ENCODE data around the gene TLN1.

Gene TLN1, protein sequence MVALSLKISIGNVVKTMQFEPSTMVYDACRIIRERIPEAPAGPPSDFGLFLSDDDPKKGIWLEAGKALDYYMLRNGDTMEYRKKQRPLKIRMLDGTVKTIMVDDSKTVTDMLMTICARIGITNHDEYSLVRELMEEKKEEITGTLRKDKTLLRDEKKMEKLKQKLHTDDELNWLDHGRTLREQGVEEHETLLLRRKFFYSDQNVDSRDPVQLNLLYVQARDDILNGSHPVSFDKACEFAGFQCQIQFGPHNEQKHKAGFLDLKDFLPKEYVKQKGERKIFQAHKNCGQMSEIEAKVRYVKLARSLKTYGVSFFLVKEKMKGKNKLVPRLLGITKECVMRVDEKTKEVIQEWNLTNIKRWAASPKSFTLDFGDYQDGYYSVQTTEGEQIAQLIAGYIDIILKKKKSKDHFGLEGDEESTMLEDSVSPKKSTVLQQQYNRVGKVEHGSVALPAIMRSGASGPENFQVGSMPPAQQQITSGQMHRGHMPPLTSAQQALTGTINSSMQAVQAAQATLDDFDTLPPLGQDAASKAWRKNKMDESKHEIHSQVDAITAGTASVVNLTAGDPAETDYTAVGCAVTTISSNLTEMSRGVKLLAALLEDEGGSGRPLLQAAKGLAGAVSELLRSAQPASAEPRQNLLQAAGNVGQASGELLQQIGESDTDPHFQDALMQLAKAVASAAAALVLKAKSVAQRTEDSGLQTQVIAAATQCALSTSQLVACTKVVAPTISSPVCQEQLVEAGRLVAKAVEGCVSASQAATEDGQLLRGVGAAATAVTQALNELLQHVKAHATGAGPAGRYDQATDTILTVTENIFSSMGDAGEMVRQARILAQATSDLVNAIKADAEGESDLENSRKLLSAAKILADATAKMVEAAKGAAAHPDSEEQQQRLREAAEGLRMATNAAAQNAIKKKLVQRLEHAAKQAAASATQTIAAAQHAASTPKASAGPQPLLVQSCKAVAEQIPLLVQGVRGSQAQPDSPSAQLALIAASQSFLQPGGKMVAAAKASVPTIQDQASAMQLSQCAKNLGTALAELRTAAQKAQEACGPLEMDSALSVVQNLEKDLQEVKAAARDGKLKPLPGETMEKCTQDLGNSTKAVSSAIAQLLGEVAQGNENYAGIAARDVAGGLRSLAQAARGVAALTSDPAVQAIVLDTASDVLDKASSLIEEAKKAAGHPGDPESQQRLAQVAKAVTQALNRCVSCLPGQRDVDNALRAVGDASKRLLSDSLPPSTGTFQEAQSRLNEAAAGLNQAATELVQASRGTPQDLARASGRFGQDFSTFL (N-terminal part only)

DNA sequence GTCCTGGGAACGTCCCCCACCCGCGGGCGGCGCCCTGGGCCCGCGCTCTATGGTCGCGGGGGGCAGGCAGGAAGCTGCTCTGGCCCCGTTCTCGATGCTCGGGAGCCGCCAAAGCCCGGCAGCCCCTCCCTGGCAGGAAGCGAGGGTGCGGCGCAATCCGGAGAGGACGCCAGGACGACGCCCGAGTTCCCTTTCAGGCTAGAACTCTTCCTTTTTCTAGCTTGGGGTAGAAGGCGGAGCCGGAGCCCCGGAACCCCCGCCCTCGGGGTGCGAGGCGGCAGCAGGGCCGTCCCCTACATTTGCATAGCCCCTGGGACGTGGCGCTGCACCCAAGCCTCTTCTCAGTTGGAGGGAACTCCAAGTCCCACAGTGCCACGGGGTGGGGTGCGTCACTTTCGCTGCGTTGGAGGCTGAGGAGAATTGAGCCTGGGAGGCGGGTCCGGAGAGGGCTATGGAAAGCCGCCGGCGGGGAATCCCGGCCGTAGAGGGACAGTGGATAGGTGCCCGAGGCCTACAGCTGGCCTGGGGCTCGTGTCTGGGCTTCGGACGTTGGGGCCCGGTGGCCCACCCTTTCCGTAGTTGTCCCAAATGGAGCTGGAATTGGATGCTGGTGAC is at the start of gene TLN1, which contains the start of gene CREB3:
TLN1 (minus strand) TSS at position 11 of the 615 bp plus-strand sequence. CDS start 6,501 bp downstream, outside the sequence.
CREB3 (plus strand) TSS at position 482 of the 615 bp plus-strand sequence; CDS start at position 589, 107 bp downstream.
- peak within 1 kb of the TSS; percentile 97 for H3K9ac ChIP-seq (ENCODE audit: low read depth in 1 of 2, low read length in 2 of 2)
- no peaks in the 10 kb centered on the region for H3K27me3 ChIP-seq (ENCODE audit: control insufficient read depth in 1 of 2, insufficient read depth in 2 of 2, low read length in 2 of 2)
- peak within 1 kb of the TSS; percentile 97 for H3K27ac ChIP-seq (ENCODE audit: low read depth, low read length)
- H3K4me1 ChIP-seq (ENCODE audit: control insufficient read depth in 1 of 2, insufficient read depth in 2 of 2, low read length in 2 of 2): peaks cover 54 to 56% of the 10 kb centered on the region in 2 donors
- H3K9me3 ChIP-seq (ENCODE audit: control insufficient read depth in 1 of 2, low read length in 2 of 2): no peaks in the 10 kb centered on the region
- peak within 1 kb of the TSS; percentile 89 to 94 for H3K4me3 ChIP-seq (ENCODE audit: low read depth in 1 of 2, low read length in 2 of 2)
- peaks cover 23 to 31% of the 10 kb centered on the region in 2 donors for H3K36me3 ChIP-seq (ENCODE audit: control insufficient read depth in 1 of 2, insufficient read depth in 2 of 2, low read length in 2 of 2)

DNA sequence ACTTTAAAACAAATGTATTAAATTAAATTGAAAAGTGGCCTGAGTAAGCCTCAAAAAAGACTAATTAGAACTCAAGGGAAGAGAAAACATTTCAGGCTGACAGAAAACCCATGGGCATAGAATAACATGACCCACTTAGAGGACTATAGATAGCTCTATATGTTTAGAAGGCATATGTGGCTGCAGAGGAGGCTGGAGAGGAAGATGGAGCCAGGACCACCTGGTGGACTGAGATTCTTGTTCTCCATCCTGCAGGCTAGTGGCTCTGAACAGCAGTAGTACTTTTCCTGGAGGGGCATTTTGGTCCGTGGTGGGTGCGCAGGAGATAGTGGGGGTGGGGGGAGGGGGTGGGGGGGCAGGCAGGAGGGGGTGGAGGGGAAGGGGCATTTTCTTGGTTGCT is 49.1 kb upstream of the TLN1 start:
- H3K9me3 ChIP-seq (ENCODE audit: control insufficient read depth in 1 of 2, low read length in 2 of 2): no peaks in the 10 kb centered on the region
- H3K27ac ChIP-seq (ENCODE audit: low read depth, low read length): no peak overlapping the region
- H3K4me3 ChIP-seq (ENCODE audit: low read depth in 1 of 2, low read length in 2 of 2): no peak overlapping the region
- H3K36me3 ChIP-seq (ENCODE audit: control insufficient read depth in 1 of 2, insufficient read depth in 2 of 2, low read length in 2 of 2): peaks cover 0 to 5% of the 10 kb centered on the region in 2 donors
- no peak overlapping the region for H3K9ac ChIP-seq (ENCODE audit: low read depth in 1 of 2, low read length in 2 of 2)
- no peaks in the 10 kb centered on the region for H3K4me1 ChIP-seq (ENCODE audit: control insufficient read depth in 1 of 2, insufficient read depth in 2 of 2, low read length in 2 of 2)
- H3K27me3 ChIP-seq (ENCODE audit: control insufficient read depth in 1 of 2, insufficient read depth in 2 of 2, low read length in 2 of 2): no peaks in the 10 kb centered on the region

DNA sequence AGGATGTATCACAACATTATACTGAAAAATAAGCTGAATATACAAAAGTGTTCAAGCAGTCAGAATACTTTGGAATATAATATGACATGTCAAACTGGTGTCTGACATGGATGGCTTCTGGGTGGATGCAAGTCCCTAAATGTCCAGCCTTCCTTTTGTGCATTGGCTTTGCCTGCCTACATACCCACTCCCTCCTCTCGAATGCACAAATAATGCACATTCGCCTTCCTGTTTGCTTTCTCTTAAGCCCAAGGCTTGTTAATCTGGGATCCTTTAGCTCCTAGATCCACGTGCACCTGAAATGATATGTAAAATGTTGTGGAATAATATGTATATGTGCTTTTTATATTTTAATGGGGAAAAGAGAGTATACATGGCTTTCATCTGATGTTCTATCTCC is 46.5 kb upstream of the TLN1 start:
- Histone ChIP-seq H3K4me3 (ENCODE audit: low read depth in 1 of 2, low read length in 2 of 2) (no peak overlapping the region), H3K9ac (ENCODE audit: low read depth in 1 of 2, low read length in 2 of 2) (no peak overlapping the region), H3K27ac (ENCODE audit: low read depth, low read length) (no peak overlapping the region), H3K36me3 (ENCODE audit: control insufficient read depth in 1 of 2, insufficient read depth in 2 of 2, low read length in 2 of 2) (peaks cover 0 to 4% of the 10 kb centered on the region in 2 donors), H3K27me3 (ENCODE audit: control insufficient read depth in 1 of 2, insufficient read depth in 2 of 2, low read length in 2 of 2) (no peaks in the 10 kb centered on the region), H3K9me3 (ENCODE audit: control insufficient read depth in 1 of 2, low read length in 2 of 2) (no peaks in the 10 kb centered on the region), H3K4me1 (ENCODE audit: control insufficient read depth in 1 of 2, insufficient read depth in 2 of 2, low read length in 2 of 2) (peaks cover 0 to 4% of the 10 kb centered on the region in 2 donors)

- Histone ChIP-seq H3K27ac (ENCODE audit: low read depth, low read length) (no peak overlapping the region), H3K9ac (ENCODE audit: low read depth in 1 of 2, low read length in 2 of 2) (no peak overlapping the region), H3K4me1 (ENCODE audit: control insufficient read depth in 1 of 2, insufficient read depth in 2 of 2, low read length in 2 of 2) (peaks cover 12 to 17% of the 10 kb centered on the region in 2 donors), H3K27me3 (ENCODE audit: control insufficient read depth in 1 of 2, insufficient read depth in 2 of 2, low read length in 2 of 2) (no peaks in the 10 kb centered on the region), H3K9me3 (ENCODE audit: control insufficient read depth in 1 of 2, low read length in 2 of 2) (no peaks in the 10 kb centered on the region), H3K4me3 (ENCODE audit: low read depth in 1 of 2, low read length in 2 of 2) (no peak overlapping the region), H3K36me3 (ENCODE audit: control insufficient read depth in 1 of 2, insufficient read depth in 2 of 2, low read length in 2 of 2) (no peaks in the 10 kb centered on the region)
Measured at GRCh38 chr9:35776018-35776417, 44.0 kb upstream of the TLN1 start.

DNA sequence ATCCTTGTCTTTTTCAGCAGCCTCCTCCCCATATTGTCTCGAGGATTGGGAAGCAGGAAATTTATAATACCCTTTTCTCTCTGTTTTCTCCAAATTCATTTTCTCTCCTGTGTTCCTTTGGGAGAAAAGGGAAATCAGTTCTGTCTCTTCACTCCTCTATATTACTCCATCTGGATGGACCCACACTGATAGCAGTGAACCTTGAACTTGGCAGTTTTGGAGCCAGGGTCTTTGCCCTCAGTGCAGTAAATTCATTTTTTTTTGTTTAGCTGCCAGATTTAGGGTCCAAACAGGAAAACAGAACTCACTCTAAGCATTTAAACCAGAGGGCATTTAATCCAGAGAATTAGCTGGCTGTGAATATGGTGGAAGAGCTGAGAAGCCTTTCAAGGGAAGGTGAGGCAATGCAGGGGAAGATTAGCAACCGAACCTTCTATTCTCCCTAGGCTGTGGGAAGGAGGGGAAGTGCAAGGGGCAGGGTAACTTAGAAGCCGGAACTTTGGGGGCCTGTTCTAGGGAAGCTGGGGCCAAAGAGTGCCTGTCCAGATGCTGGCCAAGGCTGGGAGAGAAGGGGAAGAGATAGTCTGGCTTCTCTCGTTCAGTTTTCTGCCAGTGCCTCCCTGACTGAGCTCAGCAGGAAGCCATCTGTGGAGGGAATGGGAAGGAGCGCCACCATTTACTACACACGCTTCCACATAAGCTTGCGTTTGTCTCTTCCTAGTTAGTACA is 43.1 kb upstream of the TLN1 start:
- H3K27me3 ChIP-seq (ENCODE audit: control insufficient read depth in 1 of 2, insufficient read depth in 2 of 2, low read length in 2 of 2): no peaks in the 10 kb centered on the region
- no peaks in the 10 kb centered on the region for H3K36me3 ChIP-seq (ENCODE audit: control insufficient read depth in 1 of 2, insufficient read depth in 2 of 2, low read length in 2 of 2)
- H3K4me1 ChIP-seq (ENCODE audit: control insufficient read depth in 1 of 2, insufficient read depth in 2 of 2, low read length in 2 of 2): peaks cover 21 to 27% of the 10 kb centered on the region in 2 donors
- no peaks in the 10 kb centered on the region for H3K9me3 ChIP-seq (ENCODE audit: control insufficient read depth in 1 of 2, low read length in 2 of 2)
- H3K9ac ChIP-seq (ENCODE audit: low read depth in 1 of 2, low read length in 2 of 2): no peak overlapping the region
- no peak overlapping the region for H3K4me3 ChIP-seq (ENCODE audit: low read depth in 1 of 2, low read length in 2 of 2)
- H3K27ac ChIP-seq (ENCODE audit: low read depth, low read length): no peak overlapping the region

DNA sequence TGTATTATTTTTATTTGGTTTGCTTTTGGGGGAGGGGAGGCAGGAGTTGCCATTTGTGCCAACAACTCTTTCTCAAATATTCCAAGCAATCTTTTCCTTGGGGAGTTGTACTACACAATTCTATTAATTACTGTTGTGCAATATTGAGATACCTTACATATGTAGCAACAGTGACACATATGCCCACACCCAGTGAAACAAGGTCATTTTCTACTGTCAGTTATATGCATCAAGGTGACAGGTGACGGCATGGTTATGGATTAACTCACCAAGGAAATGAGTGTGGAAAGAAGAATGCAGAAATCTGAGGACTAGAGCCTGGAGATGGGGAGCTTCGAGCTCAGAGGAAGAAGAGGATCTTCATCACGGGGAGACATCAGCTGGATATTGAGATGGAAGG is 39.9 kb upstream of the TLN1 start:
- no peak overlapping the region for H3K27ac ChIP-seq (ENCODE audit: low read depth, low read length)
- H3K4me1 ChIP-seq (ENCODE audit: control insufficient read depth in 1 of 2, insufficient read depth in 2 of 2, low read length in 2 of 2): peaks cover 24 to 31% of the 10 kb centered on the region in 2 donors
- H3K36me3 ChIP-seq (ENCODE audit: control insufficient read depth in 1 of 2, insufficient read depth in 2 of 2, low read length in 2 of 2): no peaks in the 10 kb centered on the region
- H3K4me3 ChIP-seq (ENCODE audit: low read depth in 1 of 2, low read length in 2 of 2): peak overlapping the region in 1 of 2 donors; percentile 9
- H3K9ac ChIP-seq (ENCODE audit: low read depth in 1 of 2, low read length in 2 of 2): no peak overlapping the region
- H3K9me3 ChIP-seq (ENCODE audit: control insufficient read depth in 1 of 2, low read length in 2 of 2): no peaks in the 10 kb centered on the region
- no peaks in the 10 kb centered on the region for H3K27me3 ChIP-seq (ENCODE audit: control insufficient read depth in 1 of 2, insufficient read depth in 2 of 2, low read length in 2 of 2)

DNA sequence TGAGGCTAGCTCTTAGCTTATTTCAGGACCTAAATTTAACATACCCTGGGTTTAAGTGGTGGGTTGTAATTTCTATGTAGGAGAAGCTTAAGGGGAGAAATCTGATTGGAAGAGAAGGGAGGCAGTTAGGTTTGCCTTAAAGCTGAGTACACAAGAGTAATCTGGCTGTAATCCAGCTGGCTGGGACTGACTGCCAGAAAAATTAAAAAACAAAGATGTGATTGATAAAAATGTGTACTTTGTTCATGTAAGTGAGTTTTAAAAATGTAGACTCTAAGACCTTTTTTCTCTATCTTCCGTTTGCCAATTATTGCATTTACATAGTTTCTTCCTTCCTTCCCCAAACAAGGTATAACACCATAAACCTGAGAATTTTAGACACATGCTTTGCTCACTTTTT is 39.5 kb upstream of the TLN1 start:
- Histone ChIP-seq H3K27me3 (ENCODE audit: control insufficient read depth in 1 of 2, insufficient read depth in 2 of 2, low read length in 2 of 2) (no peaks in the 10 kb centered on the region), H3K4me3 (ENCODE audit: low read depth in 1 of 2, low read length in 2 of 2) (peak overlapping the region in 1 of 2 donors; percentile 9), H3K36me3 (ENCODE audit: control insufficient read depth in 1 of 2, insufficient read depth in 2 of 2, low read length in 2 of 2) (no peaks in the 10 kb centered on the region), H3K9me3 (ENCODE audit: control insufficient read depth in 1 of 2, low read length in 2 of 2) (no peaks in the 10 kb centered on the region), H3K9ac (ENCODE audit: low read depth in 1 of 2, low read length in 2 of 2) (no peak overlapping the region), H3K4me1 (ENCODE audit: control insufficient read depth in 1 of 2, insufficient read depth in 2 of 2, low read length in 2 of 2) (peaks cover 24 to 31% of the 10 kb centered on the region in 2 donors), H3K27ac (ENCODE audit: low read depth, low read length) (no peak overlapping the region)

DNA sequence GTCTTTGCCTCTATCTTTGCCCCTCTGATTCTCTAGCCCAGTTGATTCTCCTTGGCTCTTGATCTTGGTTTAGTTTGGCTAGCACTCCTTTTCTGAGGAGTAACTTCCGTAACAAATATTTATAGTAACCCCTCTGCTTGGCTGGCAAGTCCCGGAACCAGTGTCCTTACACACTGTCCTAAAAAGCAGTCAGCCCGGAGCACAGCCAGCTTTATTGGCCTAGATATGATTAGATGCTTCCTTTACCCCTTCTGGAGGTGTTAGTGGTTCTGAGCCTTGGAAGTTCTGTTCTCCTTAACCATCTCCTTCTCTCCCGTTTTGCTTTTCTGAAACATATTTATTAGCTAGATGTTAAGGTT is 39.1 kb upstream of the TLN1 start:
- peaks cover 24 to 31% of the 10 kb centered on the region in 2 donors for H3K4me1 ChIP-seq (ENCODE audit: control insufficient read depth in 1 of 2, insufficient read depth in 2 of 2, low read length in 2 of 2)
- no peaks in the 10 kb centered on the region for H3K27me3 ChIP-seq (ENCODE audit: control insufficient read depth in 1 of 2, insufficient read depth in 2 of 2, low read length in 2 of 2)
- H3K4me3 ChIP-seq (ENCODE audit: low read depth in 1 of 2, low read length in 2 of 2): peak overlapping the region in 1 of 2 donors; percentile 7
- H3K27ac ChIP-seq (ENCODE audit: low read depth, low read length): no peak overlapping the region
- H3K9me3 ChIP-seq (ENCODE audit: control insufficient read depth in 1 of 2, low read length in 2 of 2): no peaks in the 10 kb centered on the region
- H3K36me3 ChIP-seq (ENCODE audit: control insufficient read depth in 1 of 2, insufficient read depth in 2 of 2, low read length in 2 of 2): no peaks in the 10 kb centered on the region
- H3K9ac ChIP-seq (ENCODE audit: low read depth in 1 of 2, low read length in 2 of 2): no peak overlapping the region

DNA sequence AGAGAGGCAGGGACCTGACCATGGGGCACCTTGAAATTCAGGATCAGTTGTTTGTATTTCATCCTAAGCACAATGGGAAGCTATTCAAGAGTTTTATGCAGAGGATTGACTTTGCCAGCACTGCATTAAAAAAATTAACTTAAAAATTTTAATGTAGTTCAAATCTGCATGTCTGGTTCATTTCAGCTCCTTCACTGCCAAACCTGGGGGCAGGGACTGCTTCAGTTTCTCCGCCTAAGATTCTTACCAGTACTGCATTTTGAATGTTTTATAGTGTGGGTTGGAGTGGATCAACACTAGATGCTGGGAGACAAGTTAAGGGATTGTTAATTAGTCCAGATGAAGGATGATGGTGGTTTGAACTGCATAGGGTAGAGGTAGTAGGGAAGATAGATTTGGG is 37.8 kb upstream of the TLN1 start:
- H3K9ac ChIP-seq (ENCODE audit: low read depth in 1 of 2, low read length in 2 of 2): no peak overlapping the region
- H3K27ac ChIP-seq (ENCODE audit: low read depth, low read length): no peak overlapping the region
- H3K4me3 ChIP-seq (ENCODE audit: low read depth in 1 of 2, low read length in 2 of 2): no peak overlapping the region
- peaks cover 24 to 28% of the 10 kb centered on the region in 2 donors for H3K4me1 ChIP-seq (ENCODE audit: control insufficient read depth in 1 of 2, insufficient read depth in 2 of 2, low read length in 2 of 2)
- no peaks in the 10 kb centered on the region for H3K27me3 ChIP-seq (ENCODE audit: control insufficient read depth in 1 of 2, insufficient read depth in 2 of 2, low read length in 2 of 2)
- no peaks in the 10 kb centered on the region for H3K36me3 ChIP-seq (ENCODE audit: control insufficient read depth in 1 of 2, insufficient read depth in 2 of 2, low read length in 2 of 2)
- no peaks in the 10 kb centered on the region for H3K9me3 ChIP-seq (ENCODE audit: control insufficient read depth in 1 of 2, low read length in 2 of 2)
